WTC11 (cell line): ENCODE data around the gene FIGNL2.

Experiments
- ATF1 ChIP-seq: sonication (generic); formaldehyde crosslinking; IDR thresholded peaks from 2 replicates; pipeline ENCODE4 v1.8.1; 2023; ENCODE audit warnings: mild to moderate bottlenecking, moderate library complexity, missing genetic modification reagents
- CTCF ChIP-seq: fragments of 200-600 bp; IDR thresholded peaks from 2 replicates; pipeline ENCODE4 v1.8.0; 2022; ENCODE audit warnings: antibody characterized with exemption
- ELF4 ChIP-seq: sonication (generic); formaldehyde crosslinking; IDR thresholded peaks from 2 replicates; pipeline ENCODE4 v1.8.1; 2022; ENCODE audit warnings: low read depth, mild to moderate bottlenecking, moderate library complexity, missing genetic modification reagents
- FOXJ3 ChIP-seq: sonication (generic); formaldehyde crosslinking; IDR thresholded peaks from 2 replicates; pipeline ENCODE4 v1.9.0; 2021; ENCODE audit warnings: missing genetic modification reagents, mild to moderate bottlenecking, borderline replicate concordance
- JUN ChIP-seq: sonication (generic); formaldehyde crosslinking; IDR thresholded peaks from 2 replicates; pipeline ENCODE4 v1.8.0; 2023; ENCODE audit warnings: mild to moderate bottlenecking, missing genetic modification reagents
- MYBL2 ChIP-seq: sonication (generic); formaldehyde crosslinking; IDR thresholded peaks from 2 replicates; pipeline ENCODE4 v1.8.1; 2023; ENCODE audit warnings: mild to moderate bottlenecking, moderate library complexity, missing genetic modification reagents
- TF ChIP-seq, protein P1 (sequence below): sonication (generic); formaldehyde crosslinking; IDR thresholded peaks from 2 replicates; pipeline ENCODE4 v1.8.0; 2023; ENCODE audit warnings: missing genetic modification reagents

- TF ChIP-seq CTCF (no peak), ATF1 (CRISPR knock-in tag) (no peak), JUN (no peak), ELF4 (no peak), MYBL2 (CRISPR knock-in tag) (no peak), FOXJ3 (CRISPR knock-in tag) (no peak)
- TF ChIP-seq, protein P1, sequence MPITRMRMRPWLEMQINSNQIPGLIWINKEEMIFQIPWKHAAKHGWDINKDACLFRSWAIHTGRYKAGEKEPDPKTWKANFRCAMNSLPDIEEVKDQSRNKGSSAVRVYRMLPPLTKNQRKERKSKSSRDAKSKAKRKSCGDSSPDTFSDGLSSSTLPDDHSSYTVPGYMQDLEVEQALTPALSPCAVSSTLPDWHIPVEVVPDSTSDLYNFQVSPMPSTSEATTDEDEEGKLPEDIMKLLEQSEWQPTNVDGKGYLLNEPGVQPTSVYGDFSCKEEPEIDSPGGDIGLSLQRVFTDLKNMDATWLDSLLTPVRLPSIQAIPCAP (CRISPR knock-in tag) = no peak
Measured at GRCh38 chr12:51836041-51836826, 12.3 kb downstream of the FIGNL2 start.
